Gastrocnemius medialis (tissue), 4 donors: ENCODE measurements around the gene PYGB. TPM values are rescaled to one million over a fixed set of nuclear protein-coding genes. Genes with fewer than 3 reads are reported as not detected.

ENCODE experiments used
- ATAC-seq, 2 donors: fragments of 150-250 bp; one replicate each; pipeline ENCODE4 v1.9.1; 2016
- DNase-seq, 2 donors: peaks; one replicate each; pipeline ENCODE4 v3.0.0-alpha.2; 2019
- H3K27ac ChIP-seq, 4 donors: fragments of 200-600 bp; sonication (generic); 1 replicate in 1 of 4; 2 replicates in 3 of 4; pipeline ENCODE4 v1.5.1; 2016 to 2018; ENCODE audit warnings: mild to moderate bottlenecking in 2 of 4, moderate library complexity in 1 of 4
- H3K27me3 ChIP-seq, 3 donors: fragments of 200-600 bp; sonication (generic) in 2 of 3; 1 replicate in 1 of 3; 2 replicates in 2 of 3; pipeline versions ENCODE4 v1.5.1 to v1.6.0; 2016 to 2019; ENCODE audit warnings: mild to moderate bottlenecking in 1 of 3, moderate library complexity in 1 of 3
- H3K36me3 ChIP-seq, 2 donors: fragments of 200-600 bp; sonication (generic) in 1 of 2; one replicate each; pipeline ENCODE4 v1.5.1; 2017 to 2018
- H3K4me1 ChIP-seq, 2 donors: fragments of 200-600 bp; sonication (generic) in 1 of 2; one replicate each; pipeline ENCODE4 v1.5.1; 2016 to 2017; ENCODE audit warnings: mild to moderate bottlenecking in 2 of 2
- H3K4me3 ChIP-seq, 4 donors: fragments of 200-600 bp; sonication (generic) in 3 of 4; 1 replicate in 1 of 4; 2 replicates in 3 of 4; pipeline ENCODE4 v1.5.1; 2016 to 2019; ENCODE audit warnings: mild to moderate bottlenecking in 2 of 4
- H3K9me3 ChIP-seq, 3 donors: fragments of 200-600 bp; sonication (generic) in 2 of 3; 1 replicate in 1 of 3; 2 replicates in 2 of 3; pipeline ENCODE4 v1.5.1; 2016 to 2019
- CTCF ChIP-seq, 5 experiments: fragments of 450-650 bp in 3 of 5; fragments of 200-600 bp in 2 of 5; sonication (generic) in 2 of 5; IDR thresholded peaks in 4 of 5; conservative IDR thresholded peaks in 1 of 5; 1 replicate in 4 of 5; 2 replicates in 1 of 5; pipeline ENCODE4 v1.5.1; 2016 to 2019; ENCODE audit warnings: antibody characterized with exemption in 5 of 5, mild to moderate bottlenecking in 3 of 5, moderate library complexity in 3 of 5
- POLR2A ChIP-seq, 2 donors: fragments of 450-650 bp; IDR thresholded peaks; one replicate each; pipeline ENCODE4 v1.6.1; 2017; ENCODE audit warnings: antibody characterized with exemption in 2 of 2, mild to moderate bottlenecking in 2 of 2, moderate library complexity in 2 of 2
- in situ Hi-C, 4 donors: fragments of 200-750 bp; cut with MboI; loops; one replicate each; pipeline versions ENCODE4 v1.15.0 to v1.8.0; 2017; ENCODE audit warnings: low sequenced_read_pairs in 4 of 4
- intact Hi-C: fragments of 100-400 bp; cut with DNase I; formaldehyde crosslinking; loops from one replicate; pipeline ENCODE4 v1.15.1; 2023; ENCODE audit warnings: low total_unique reads
- total RNA-seq, 4 donors: library from RNA; depleted of rRNA; stranded (reverse); fragments of >200 nt; gene quantifications; one replicate each; pipeline versions ENCODE4 v1.1.0 to v1.2.3, GENCODE V29; 2016

The PYGB gene
- total RNA-seq, 4 donors from 2014 or later = 13.6 to 50.7 (median 27.0) TPM

GRCh38 chr20:25220810-25221591 lies 26.9 kb upstream of the PYGB start:
- intact Hi-C loops = no loop called here
- ATAC-seq = peak; percentile 52 to 61
- TF ChIP-seq CTCF (IDR thresholded peaks at IDR 0.05 in 4 of 5, conservative IDR thresholded peaks at IDR 0.05 in 1 of 5) (no peak), POLR2A (IDR thresholded peaks at IDR 0.05) (no peak)
- Histone ChIP-seq H3K36me3 (peaks cover 2 to 37% of the 10 kb centered on the region in 2 donors), H3K27ac (peak overlapping the region; percentile 23 to 67 (median 52)), H3K4me1 (peaks cover 15 to 21% of the 10 kb centered on the region in 2 donors), H3K27me3 (no peaks in the 10 kb centered on the region), H3K9me3 (no peaks in the 10 kb centered on the region), H3K4me3 (no peak overlapping the region)
- in situ Hi-C loops = loop anchor here in 1 of 4 donors (25.0 kb wide), 1 partner anchor 234 kb away; the partner anchor contains the start of gene APMAP
- DNase-seq = peak in 1 of 2 donors; percentile 66

GRCh38 chr20:25221592-25222460 lies 26.1 kb upstream of the PYGB start:
- no peaks in the 10 kb centered on the region for H3K27me3 ChIP-seq
- ATAC-seq (peak; percentile 37 to 53), DNase-seq (peak in 1 of 2 donors; percentile 51)
- TF ChIP-seq POLR2A (IDR thresholded peaks at IDR 0.05) (no peak), CTCF (IDR thresholded peaks at IDR 0.05 in 4 of 5, conservative IDR thresholded peaks at IDR 0.05 in 1 of 5) (no peak)
- intact Hi-C loops (no loop called here), in situ Hi-C loops (loop anchor here in 1 of 4 donors (25.0 kb wide), 1 partner anchor 235 kb away; the partner anchor contains the start of gene APMAP)
- peak overlapping the region; percentile 49 to 67 (median 52) for H3K27ac ChIP-seq
- peaks cover 23 to 28% of the 10 kb centered on the region in 2 donors for H3K4me1 ChIP-seq
- peaks cover 0 to 28% of the 10 kb centered on the region in 2 donors for H3K36me3 ChIP-seq
- H3K9me3 ChIP-seq = no peaks in the 10 kb centered on the region
- no peak overlapping the region for H3K4me3 ChIP-seq

GRCh38 chr20:25222461-25223178 lies 25.3 kb upstream of the PYGB start:
- H3K9me3 ChIP-seq = no peaks in the 10 kb centered on the region
- in situ Hi-C loops = loop anchor here in 1 of 4 donors (25.0 kb wide), 1 partner anchor 235 kb away; the partner anchor contains the start of gene APMAP
- H3K4me3 ChIP-seq = no peak overlapping the region
- H3K4me1 ChIP-seq = peaks cover 31 to 36% of the 10 kb centered on the region in 2 donors
- no peak for TF ChIP-seq POLR2A (IDR thresholded peaks at IDR 0.05)
- no peak for TF ChIP-seq CTCF (IDR thresholded peaks at IDR 0.05 in 4 of 5, conservative IDR thresholded peaks at IDR 0.05 in 1 of 5)
- H3K27me3 ChIP-seq = no peaks in the 10 kb centered on the region
- intact Hi-C loops = no loop called here
- peak overlapping the region; percentile 49 to 67 (median 52) for H3K27ac ChIP-seq
- ATAC-seq = no peak
- DNase-seq = no peak
- H3K36me3 ChIP-seq = peaks cover 0 to 23% of the 10 kb centered on the region in 2 donors

- intact Hi-C loops = no loop called here
- Histone ChIP-seq H3K4me3 (no peak overlapping the region), H3K9me3 (no peaks in the 10 kb centered on the region), H3K27me3 (no peaks in the 10 kb centered on the region), H3K27ac (peak overlapping the region in 1 of 4 donors; percentile 13), H3K4me1 (peaks cover 33 to 39% of the 10 kb centered on the region in 2 donors), H3K36me3 (peaks cover 0 to 19% of the 10 kb centered on the region in 2 donors)
- TF ChIP-seq POLR2A (IDR thresholded peaks at IDR 0.05) (no peak), CTCF (IDR thresholded peaks at IDR 0.05 in 4 of 5, conservative IDR thresholded peaks at IDR 0.05 in 1 of 5) (no peak)
- in situ Hi-C loops = loop anchor here in 1 of 4 donors (25.0 kb wide), 1 partner anchor 236 kb away; the partner anchor contains the start of gene APMAP
- no peak for ATAC-seq
- DNase-seq = no peak
Observed at GRCh38 chr20:25223179-25223661, 24.7 kb upstream of the PYGB start.
